ENCODE data around the gene CDKN2B.

DNA sequence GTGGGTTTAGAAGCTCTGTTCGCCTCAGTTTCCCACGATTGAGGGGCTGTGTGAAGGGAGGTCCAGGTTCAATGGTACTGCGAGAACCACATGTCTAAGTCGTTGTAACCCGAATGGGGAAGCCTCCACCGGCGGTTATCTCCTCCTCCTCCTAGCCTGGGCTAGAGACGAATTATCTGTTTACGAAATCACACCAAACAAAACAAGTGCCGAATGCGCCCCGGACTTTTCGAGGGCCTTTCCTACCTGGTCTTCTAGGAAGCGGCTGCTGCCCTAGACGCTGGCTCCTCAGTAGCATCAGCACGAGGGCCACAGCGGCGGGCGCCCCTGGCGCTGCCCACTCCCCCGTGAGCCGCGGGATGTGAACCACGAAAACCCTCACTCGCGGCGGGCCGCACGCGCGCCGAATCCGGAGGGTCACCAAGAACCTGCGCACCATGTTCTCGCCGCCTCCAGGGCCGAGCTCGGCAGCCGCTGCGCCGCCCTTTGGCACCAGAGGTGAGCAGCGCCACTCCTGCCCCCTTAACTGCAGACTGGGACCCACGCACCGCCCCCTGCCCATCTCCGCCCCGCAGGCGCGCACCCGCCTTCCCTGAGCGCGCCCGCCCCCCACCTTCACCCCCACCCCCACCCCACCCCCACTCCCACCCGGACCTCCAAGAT is 15.1 kb downstream of the CDKN2B start, which contains the start of gene CDKN2A:
- TF ChIP-seq POLR2A (IDR thresholded peaks at IDR 0.05; ENCODE audit: extremely low read depth, insufficient read length), result no peak
- no peak for TF ChIP-seq CTCF (IDR thresholded peaks at IDR 0.05; ENCODE audit: low read depth, low read length)
